Measurements from ENCODE around the gene RAVER2.
"Not testable (repeated sequence)": the region's sequence is repeated elsewhere in the genome, so short reads cannot be mapped to it uniquely, and the experiment has no call there.

The RAVER2 gene

GRCh38 chr1:64766429-64766828 is 21.6 kb downstream of the RAVER2 start:
- Mint-ChIP-seq H3K27me3 (no peaks in the 10 kb centered on the region), H3K9me3 (peaks cover 9% of the 10 kb centered on the region)

GRCh38 chr1:64769482-64769881 is 24.6 kb downstream of the RAVER2 start:
- peaks cover 9% of the 10 kb centered on the region for H3K9me3 Mint-ChIP-seq
- no peak overlapping the region for H3K27ac Mint-ChIP-seq
- H3K4me1 Mint-ChIP-seq: peaks cover 11% of the 10 kb centered on the region
- H3K4me3 Mint-ChIP-seq: no peak overlapping the region
- H3K36me3 Mint-ChIP-seq: peaks cover 2% of the 10 kb centered on the region
- H3K27me3 Mint-ChIP-seq: no peaks in the 10 kb centered on the region

More at GRCh38 chr1:64766429-64766828, 21.6 kb downstream of the RAVER2 start:
- no peak overlapping the region for H3K27ac Mint-ChIP-seq
- peaks cover 11% of the 10 kb centered on the region for H3K4me1 Mint-ChIP-seq
- no peak overlapping the region for H3K4me3 Mint-ChIP-seq
- H3K36me3 Mint-ChIP-seq: peaks cover 2% of the 10 kb centered on the region

GRCh38 chr1:64769971-64770370 is 25.1 kb downstream of the RAVER2 start:
- Mint-ChIP-seq H3K27me3 (no peaks in the 10 kb centered on the region), H3K4me3 (no peak overlapping the region)

GRCh38 chr1:64773306-64773705 is 28.4 kb downstream of the RAVER2 start:
- not testable (repeated sequence) for H3K27ac Mint-ChIP-seq, H3K9me3 Mint-ChIP-seq, H3K4me3 Mint-ChIP-seq, H3K36me3 Mint-ChIP-seq, H3K27me3 Mint-ChIP-seq
- H3K4me1 Mint-ChIP-seq: peaks cover 11% of the 10 kb centered on the region

More at GRCh38 chr1:64769971-64770370, 25.1 kb downstream of the RAVER2 start:
- peaks cover 2% of the 10 kb centered on the region for H3K36me3 Mint-ChIP-seq
- peaks cover 11% of the 10 kb centered on the region for H3K4me1 Mint-ChIP-seq
- no peak overlapping the region for H3K27ac Mint-ChIP-seq
- peaks cover 9% of the 10 kb centered on the region for H3K9me3 Mint-ChIP-seq

GRCh38 chr1:64775113-64775512 is 30.2 kb downstream of the RAVER2 start:
- H3K27me3 Mint-ChIP-seq: no peaks in the 10 kb centered on the region
- H3K4me3 Mint-ChIP-seq: no peak overlapping the region
- H3K36me3 Mint-ChIP-seq: peaks cover 2% of the 10 kb centered on the region
- peaks cover 9% of the 10 kb centered on the region for H3K9me3 Mint-ChIP-seq
- H3K4me1 Mint-ChIP-seq: peaks cover 3% of the 10 kb centered on the region
- H3K27ac Mint-ChIP-seq: no peak overlapping the region

GRCh38 chr1:64782044-64782443 is 37.2 kb downstream of the RAVER2 start:
- not testable (repeated sequence) for H3K9me3 Mint-ChIP-seq, H3K4me3 Mint-ChIP-seq, H3K27ac Mint-ChIP-seq, H3K4me1 Mint-ChIP-seq, H3K27me3 Mint-ChIP-seq, H3K36me3 Mint-ChIP-seq

GRCh38 chr1:64782848-64783247 is 38.0 kb downstream of the RAVER2 start:
- not testable (repeated sequence) for H3K9me3 Mint-ChIP-seq, H3K36me3 Mint-ChIP-seq, H3K4me3 Mint-ChIP-seq, H3K27me3 Mint-ChIP-seq, H3K4me1 Mint-ChIP-seq, H3K27ac Mint-ChIP-seq

GRCh38 chr1:64790832-64791487 is 46.1 kb downstream of the RAVER2 start:
- Mint-ChIP-seq H3K27me3 (no peaks in the 10 kb centered on the region), H3K9me3 (peaks cover 3% of the 10 kb centered on the region), H3K27ac (no peak overlapping the region), H3K4me3 (no peak overlapping the region), H3K36me3 (peaks cover 1% of the 10 kb centered on the region), H3K4me1 (no peaks in the 10 kb centered on the region)

GRCh38 chr1:64798872-64799271 is 54.0 kb downstream of the RAVER2 start:
- Mint-ChIP-seq H3K9me3 (peaks cover 4% of the 10 kb centered on the region), H3K4me1 (no peaks in the 10 kb centered on the region), H3K27ac (no peak overlapping the region), H3K36me3 (peaks cover 2% of the 10 kb centered on the region), H3K4me3 (no peak overlapping the region), H3K27me3 (no peaks in the 10 kb centered on the region)

GRCh38 chr1:64801851-64802523 is 57.1 kb downstream of the RAVER2 start:
- Mint-ChIP-seq H3K27me3 (no peaks in the 10 kb centered on the region), H3K4me1 (no peaks in the 10 kb centered on the region)

GRCh38 chr1:64809309-64809708 is 64.4 kb downstream of the RAVER2 start:
- Mint-ChIP-seq H3K4me3 (no peak overlapping the region), H3K27ac (no peak overlapping the region), H3K9me3 (no peaks in the 10 kb centered on the region), H3K36me3 (no peaks in the 10 kb centered on the region), H3K4me1 (no peaks in the 10 kb centered on the region), H3K27me3 (no peaks in the 10 kb centered on the region)

More at GRCh38 chr1:64801851-64802523, 57.1 kb downstream of the RAVER2 start:
- no peak overlapping the region for H3K4me3 Mint-ChIP-seq
- peaks cover 2% of the 10 kb centered on the region for H3K36me3 Mint-ChIP-seq
- no peak overlapping the region for H3K27ac Mint-ChIP-seq
- peaks cover 4% of the 10 kb centered on the region for H3K9me3 Mint-ChIP-seq

- Mint-ChIP-seq H3K4me3 (no peak overlapping the region), H3K36me3 (no peaks in the 10 kb centered on the region), H3K27me3 (no peaks in the 10 kb centered on the region), H3K27ac (no peak overlapping the region), H3K9me3 (no peaks in the 10 kb centered on the region), H3K4me1 (no peaks in the 10 kb centered on the region)
Observed at GRCh38 chr1:64810001-64810400, 65.1 kb downstream of the RAVER2 start.

GRCh38 chr1:64811131-64811530 is 66.3 kb downstream of the RAVER2 start:
- H3K27me3 Mint-ChIP-seq: no peaks in the 10 kb centered on the region
- no peak overlapping the region for H3K4me3 Mint-ChIP-seq
- no peak overlapping the region for H3K27ac Mint-ChIP-seq
- H3K4me1 Mint-ChIP-seq: no peaks in the 10 kb centered on the region
- no peaks in the 10 kb centered on the region for H3K9me3 Mint-ChIP-seq
- H3K36me3 Mint-ChIP-seq: no peaks in the 10 kb centered on the region

GRCh38 chr1:64814427-64814826 is 69.6 kb downstream of the RAVER2 start:
- Mint-ChIP-seq H3K4me1 (no peaks in the 10 kb centered on the region), H3K9me3 (no peaks in the 10 kb centered on the region), H3K27ac (no peak overlapping the region), H3K4me3 (no peak overlapping the region), H3K36me3 (peaks cover 3% of the 10 kb centered on the region), H3K27me3 (no peaks in the 10 kb centered on the region)

GRCh38 chr1:64817364-64817763 is 72.5 kb downstream of the RAVER2 start:
- not testable (repeated sequence) for H3K36me3 Mint-ChIP-seq

GRCh38 chr1:64820572-64820971 is 75.7 kb downstream of the RAVER2 start:
- not testable (repeated sequence) for H3K9me3 Mint-ChIP-seq, H3K4me3 Mint-ChIP-seq, H3K4me1 Mint-ChIP-seq, H3K27ac Mint-ChIP-seq, H3K36me3 Mint-ChIP-seq, H3K27me3 Mint-ChIP-seq

More at GRCh38 chr1:64817364-64817763, 72.5 kb downstream of the RAVER2 start:
- H3K9me3 Mint-ChIP-seq, H3K4me3 Mint-ChIP-seq, H3K27me3 Mint-ChIP-seq, H3K4me1 Mint-ChIP-seq, H3K27ac Mint-ChIP-seq: not testable (repeated sequence)
